ENCODE measurements around the gene CCBE1.
A peak's percentile ranks its signal among the peaks of the same experiment; 100 is the strongest.

- no peak for TF ChIP-seq CTCF (IDR thresholded peaks at IDR 0.05; ENCODE audit: insufficient read depth, low read length)
- peak; percentile 96 for TF ChIP-seq REST (IDR thresholded peaks at IDR 0.05; ENCODE audit: insufficient replicate concordance, low read depth)
- no peak for TF ChIP-seq POLR2AphosphoS5 (IDR thresholded peaks at IDR 0.05; ENCODE audit: low read depth)
Measured at GRCh38 chr18:59517446-59518165, 179.6 kb downstream of the CCBE1 start.

Data from HL-60 (cell line).